Measurements from ENCODE around the gene SNTG2.

The SNTG2 gene

GRCh38 chr2:1340141-1340512 is 389.5 kb downstream of the SNTG2 start:
- no peak for ATAC-seq
- TF ChIP-seq GLIS3 (CRISPR knock-in tag; IDR thresholded peaks at IDR 0.05) (no peak), ZNF8 (CRISPR knock-in tag; IDR thresholded peaks at IDR 0.05) (no peak), TCF4 (CRISPR knock-in tag; IDR thresholded peaks at IDR 0.05; ENCODE audit: borderline replicate concordance) (no peak), ESRRG (CRISPR knock-in tag; IDR thresholded peaks at IDR 0.05) (no peak), POU6F1 (CRISPR knock-in tag; IDR thresholded peaks at IDR 0.05; ENCODE audit: borderline replicate concordance, low read depth) (no peak), PATZ1 (CRISPR knock-in tag; IDR thresholded peaks at IDR 0.05; ENCODE audit: borderline replicate concordance) (no peak), ZNF565 (CRISPR knock-in tag; conservative IDR thresholded peaks at IDR 0.05; ENCODE audit: low read depth) (no peak), CSDC2 (CRISPR knock-in tag; IDR thresholded peaks at IDR 0.05) (no peak), TOX (CRISPR knock-in tag; IDR thresholded peaks at IDR 0.05; ENCODE audit: borderline replicate concordance) (no peak), OSR1 (CRISPR knock-in tag; IDR thresholded peaks at IDR 0.05) (no peak), ZFP30 (CRISPR knock-in tag; IDR thresholded peaks at IDR 0.05) (no peak)
- TF ChIP-seq, protein P1, sequence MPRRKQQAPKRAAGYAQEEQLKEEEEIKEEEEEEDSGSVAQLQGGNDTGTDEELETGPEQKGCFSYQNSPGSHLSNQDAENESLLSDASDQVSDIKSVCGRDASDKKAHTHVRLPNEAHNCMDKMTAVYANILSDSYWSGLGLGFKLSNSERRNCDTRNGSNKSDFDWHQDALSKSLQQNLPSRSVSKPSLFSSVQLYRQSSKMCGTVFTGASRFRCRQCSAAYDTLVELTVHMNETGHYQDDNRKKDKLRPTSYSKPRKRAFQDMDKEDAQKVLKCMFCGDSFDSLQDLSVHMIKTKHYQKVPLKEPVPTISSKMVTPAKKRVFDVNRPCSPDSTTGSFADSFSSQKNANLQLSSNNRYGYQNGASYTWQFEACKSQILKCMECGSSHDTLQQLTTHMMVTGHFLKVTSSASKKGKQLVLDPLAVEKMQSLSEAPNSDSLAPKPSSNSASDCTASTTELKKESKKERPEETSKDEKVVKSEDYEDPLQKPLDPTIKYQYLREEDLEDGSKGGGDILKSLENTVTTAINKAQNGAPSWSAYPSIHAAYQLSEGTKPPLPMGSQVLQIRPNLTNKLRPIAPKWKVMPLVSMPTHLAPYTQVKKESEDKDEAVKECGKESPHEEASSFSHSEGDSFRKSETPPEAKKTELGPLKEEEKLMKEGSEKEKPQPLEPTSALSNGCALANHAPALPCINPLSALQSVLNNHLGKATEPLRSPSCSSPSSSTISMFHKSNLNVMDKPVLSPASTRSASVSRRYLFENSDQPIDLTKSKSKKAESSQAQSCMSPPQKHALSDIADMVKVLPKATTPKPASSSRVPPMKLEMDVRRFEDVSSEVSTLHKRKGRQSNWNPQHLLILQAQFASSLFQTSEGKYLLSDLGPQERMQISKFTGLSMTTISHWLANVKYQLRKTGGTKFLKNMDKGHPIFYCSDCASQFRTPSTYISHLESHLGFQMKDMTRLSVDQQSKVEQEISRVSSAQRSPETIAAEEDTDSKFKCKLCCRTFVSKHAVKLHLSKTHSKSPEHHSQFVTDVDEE (CRISPR knock-in tag; IDR thresholded peaks at IDR 0.05), result no peak
- TF ChIP-seq, protein P2, sequence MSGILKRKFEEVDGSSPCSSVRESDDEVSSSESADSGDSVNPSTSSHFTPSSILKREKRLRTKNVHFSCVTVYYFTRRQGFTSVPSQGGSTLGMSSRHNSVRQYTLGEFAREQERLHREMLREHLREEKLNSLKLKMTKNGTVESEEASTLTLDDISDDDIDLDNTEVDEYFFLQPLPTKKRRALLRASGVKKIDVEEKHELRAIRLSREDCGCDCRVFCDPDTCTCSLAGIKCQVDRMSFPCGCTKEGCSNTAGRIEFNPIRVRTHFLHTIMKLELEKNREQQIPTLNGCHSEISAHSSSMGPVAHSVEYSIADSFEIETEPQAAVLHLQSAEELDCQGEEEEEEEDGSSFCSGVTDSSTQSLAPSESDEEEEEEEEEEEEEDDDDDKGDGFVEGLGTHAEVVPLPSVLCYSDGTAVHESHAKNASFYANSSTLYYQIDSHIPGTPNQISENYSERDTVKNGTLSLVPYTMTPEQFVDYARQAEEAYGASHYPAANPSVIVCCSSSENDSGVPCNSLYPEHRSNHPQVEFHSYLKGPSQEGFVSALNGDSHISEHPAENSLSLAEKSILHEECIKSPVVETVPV (CRISPR knock-in tag; IDR thresholded peaks at IDR 0.05), result no peak
- TF ChIP-seq, protein P3, sequence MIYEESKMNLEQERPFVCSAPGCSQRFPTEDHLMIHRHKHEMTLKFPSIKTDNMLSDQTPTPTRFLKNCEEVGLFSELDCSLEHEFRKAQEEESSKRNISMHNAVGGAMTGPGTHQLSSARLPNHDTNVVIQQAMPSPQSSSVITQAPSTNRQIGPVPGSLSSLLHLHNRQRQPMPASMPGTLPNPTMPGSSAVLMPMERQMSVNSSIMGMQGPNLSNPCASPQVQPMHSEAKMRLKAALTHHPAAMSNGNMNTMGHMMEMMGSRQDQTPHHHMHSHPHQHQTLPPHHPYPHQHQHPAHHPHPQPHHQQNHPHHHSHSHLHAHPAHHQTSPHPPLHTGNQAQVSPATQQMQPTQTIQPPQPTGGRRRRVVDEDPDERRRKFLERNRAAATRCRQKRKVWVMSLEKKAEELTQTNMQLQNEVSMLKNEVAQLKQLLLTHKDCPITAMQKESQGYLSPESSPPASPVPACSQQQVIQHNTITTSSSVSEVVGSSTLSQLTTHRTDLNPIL (CRISPR knock-in tag; IDR thresholded peaks at IDR 0.05; ENCODE audit: low read depth), result no peak

- ATAC-seq, result no peak
- no peak for TF ChIP-seq TCF4 (CRISPR knock-in tag; IDR thresholded peaks at IDR 0.05; ENCODE audit: borderline replicate concordance)
- TF ChIP-seq PATZ1 (CRISPR knock-in tag; IDR thresholded peaks at IDR 0.05; ENCODE audit: borderline replicate concordance), result no peak
- TF ChIP-seq ZNF565 (CRISPR knock-in tag; conservative IDR thresholded peaks at IDR 0.05; ENCODE audit: low read depth), result no peak
- no peak for TF ChIP-seq OSR1 (CRISPR knock-in tag; IDR thresholded peaks at IDR 0.05)
- TF ChIP-seq ZNF8 (CRISPR knock-in tag; IDR thresholded peaks at IDR 0.05), result no peak
- TF ChIP-seq ISL1 (CRISPR knock-in tag; IDR thresholded peaks at IDR 0.05), result no peak
- TF ChIP-seq POU6F1 (CRISPR knock-in tag; IDR thresholded peaks at IDR 0.05; ENCODE audit: borderline replicate concordance, low read depth), result no peak
- no peak for TF ChIP-seq ARNTL (CRISPR knock-in tag; IDR thresholded peaks at IDR 0.05; ENCODE audit: borderline replicate concordance, low read depth)
- TF ChIP-seq ZFP3 (CRISPR knock-in tag; IDR thresholded peaks at IDR 0.05), result no peak
Observed at GRCh38 chr2:1341404-1342120, 390.9 kb downstream of the SNTG2 start.
